ENCODE results near the gene ATXN7L1. TPM values are rescaled to one million over a fixed set of nuclear protein-coding genes. Genes with fewer than 3 reads are reported as not detected.

Gene ATXN7L1
- total and polyA plus RNA-seq, 2 of the 13 experiments (the other 11 are each of a cell fraction or from before 2014, with no cell fraction given) = 4.1 to 7.8 TPM

DNA sequence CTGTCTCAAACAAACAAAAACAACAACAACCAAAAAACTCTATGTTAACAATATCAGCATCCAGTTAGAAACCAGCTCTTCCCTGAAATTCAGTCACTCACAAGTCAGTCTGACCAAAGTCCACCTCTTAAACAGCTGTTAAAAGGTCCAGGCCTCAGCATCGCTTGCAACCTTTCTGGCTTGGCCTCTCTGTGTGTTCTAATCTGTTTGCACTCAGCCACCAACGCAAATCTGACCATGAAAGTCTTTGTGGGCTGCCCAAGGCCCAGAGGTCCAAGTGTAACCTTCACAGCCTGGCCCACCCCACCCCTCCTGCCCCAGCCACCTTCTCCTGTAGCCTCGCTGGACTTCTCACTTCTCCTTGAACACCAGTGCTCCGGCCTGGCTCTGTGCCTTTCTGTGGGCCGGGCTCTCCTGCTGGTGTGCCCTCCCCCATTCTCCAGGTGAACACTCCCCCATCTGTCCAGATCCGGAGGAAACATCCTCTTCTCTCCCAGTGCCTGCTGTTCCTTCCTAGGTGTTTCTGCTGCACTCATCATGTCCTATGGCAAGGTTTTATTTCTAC is 222.9 kb downstream of the ATXN7L1 start (continued):
- TF ChIP-seq, protein P1, sequence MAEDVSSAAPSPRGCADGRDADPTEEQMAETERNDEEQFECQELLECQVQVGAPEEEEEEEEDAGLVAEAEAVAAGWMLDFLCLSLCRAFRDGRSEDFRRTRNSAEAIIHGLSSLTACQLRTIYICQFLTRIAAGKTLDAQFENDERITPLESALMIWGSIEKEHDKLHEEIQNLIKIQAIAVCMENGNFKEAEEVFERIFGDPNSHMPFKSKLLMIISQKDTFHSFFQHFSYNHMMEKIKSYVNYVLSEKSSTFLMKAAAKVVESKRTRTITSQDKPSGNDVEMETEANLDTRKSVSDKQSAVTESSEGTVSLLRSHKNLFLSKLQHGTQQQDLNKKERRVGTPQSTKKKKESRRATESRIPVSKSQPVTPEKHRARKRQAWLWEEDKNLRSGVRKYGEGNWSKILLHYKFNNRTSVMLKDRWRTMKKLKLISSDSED (CRISPR knock-in tag; IDR thresholded peaks at IDR 0.05) = no peak
- TF ChIP-seq FOSL2 (CRISPR knock-in tag; IDR thresholded peaks at IDR 0.05) (peak; percentile 40; the same call in 1 of the 2 replicates), HDAC2 (CRISPR knock-in tag; IDR thresholded peaks at IDR 0.05) (peak; percentile 34; the same call in 1 of the 2 replicates), FOXA3 (CRISPR knock-in tag; IDR thresholded peaks at IDR 0.05) (0 out of 2 replicates have a peak, but pooled peaks have one; percentile 18), ZNF629 (CRISPR knock-in tag; conservative IDR thresholded peaks at IDR 0.05) (no peak), RXRA (CRISPR knock-in tag; IDR thresholded peaks at IDR 0.05) (peak; percentile 20; the same call in 1 of the 2 replicates), IKZF4 (CRISPR knock-in tag; IDR thresholded peaks at IDR 0.05; ENCODE audit: borderline replicate concordance, low read depth, not compliant biosample characterization) (no peak), SMAD3 (CRISPR knock-in tag; IDR thresholded peaks at IDR 0.05) (no peak), RARA (CRISPR knock-in tag; IDR thresholded peaks at IDR 0.05) (no peak), ELF4 (CRISPR knock-in tag; IDR thresholded peaks at IDR 0.05; ENCODE audit: borderline replicate concordance) (no peak), GABPB1 (CRISPR knock-in tag; IDR thresholded peaks at IDR 0.05) (peak; percentile 30; the same call in 1 of the 2 replicates), RELA (CRISPR knock-in tag; IDR thresholded peaks at IDR 0.05) (no peak), ZNF264 (CRISPR knock-in tag; IDR thresholded peaks at IDR 0.05) (peak; percentile 24; the same call in 1 of the 2 replicates), SAP130 (CRISPR knock-in tag; IDR thresholded peaks at IDR 0.05; ENCODE audit: low read depth) (peak; percentile 45), HNF4A (CRISPR knock-in tag; IDR thresholded peaks at IDR 0.05) (peak; percentile 92), ZMYM2 (CRISPR knock-in tag; IDR thresholded peaks at IDR 0.05) (no peak), ZMYM4 (CRISPR knock-in tag; IDR thresholded peaks at IDR 0.05) (0 out of 2 replicates have a peak, but pooled peaks have one; percentile 35), MEIS1 (CRISPR knock-in tag; IDR thresholded peaks at IDR 0.05; ENCODE audit: borderline replicate concordance) (no peak), GATAD2A (CRISPR knock-in tag; IDR thresholded peaks at IDR 0.05) (peak; percentile 39; the same call in 1 of the 2 replicates), ZNF768 (CRISPR knock-in tag; IDR thresholded peaks at IDR 0.05) (peak; percentile 54), ZNF775 (CRISPR knock-in tag; IDR thresholded peaks at IDR 0.05; ENCODE audit: borderline replicate concordance) (no peak), ZNF30 (CRISPR knock-in tag; IDR thresholded peaks at IDR 0.05) (no peak), ZNF451 (CRISPR knock-in tag; IDR thresholded peaks at IDR 0.05) (no peak)
- TF ChIP-seq, protein P2, sequence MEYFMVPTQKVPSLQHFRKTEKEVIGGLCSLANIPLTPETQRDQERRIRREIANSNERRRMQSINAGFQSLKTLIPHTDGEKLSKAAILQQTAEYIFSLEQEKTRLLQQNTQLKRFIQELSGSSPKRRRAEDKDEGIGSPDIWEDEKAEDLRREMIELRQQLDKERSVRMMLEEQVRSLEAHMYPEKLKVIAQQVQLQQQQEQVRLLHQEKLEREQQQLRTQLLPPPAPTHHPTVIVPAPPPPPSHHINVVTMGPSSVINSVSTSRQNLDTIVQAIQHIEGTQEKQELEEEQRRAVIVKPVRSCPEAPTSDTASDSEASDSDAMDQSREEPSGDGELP (IDR thresholded peaks at IDR 0.05; ENCODE audit: borderline replicate concordance, low read depth) = peak; percentile 95
- TF ChIP-seq, protein P3, sequence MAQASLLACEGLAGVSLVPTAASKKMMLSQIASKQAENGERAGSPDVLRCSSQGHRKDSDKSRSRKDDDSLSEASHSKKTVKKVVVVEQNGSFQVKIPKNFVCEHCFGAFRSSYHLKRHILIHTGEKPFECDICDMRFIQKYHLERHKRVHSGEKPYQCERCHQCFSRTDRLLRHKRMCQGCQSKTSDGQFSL (CRISPR knock-in tag; IDR thresholded peaks at IDR 0.05) = no peak
